IPS-20b (cell line): Measurements from ENCODE around the gene CFAP210.
"Not testable (repeated sequence)": the region's sequence is repeated elsewhere in the genome, so short reads cannot be mapped to it uniquely, and the experiment has no call there.

ENCODE experiments used
- H3K27ac ChIP-seq: one replicate; pipeline ENCODE4 v1.5.1; 2013; ENCODE audit warnings: low read length
- H3K27me3 ChIP-seq: 2 replicates; pipeline ENCODE4 v1.6.1; 2013; ENCODE audit warnings: mild to moderate bottlenecking, low read length, inconsistent platforms; ENCODE audit not compliant: insufficient read depth
- H3K36me3 ChIP-seq: 2 replicates; pipeline ENCODE4 v1.6.1; 2013; ENCODE audit warnings: low read depth, mild to moderate bottlenecking, inconsistent platforms, low read length, moderate library complexity; ENCODE audit not compliant: insufficient read depth
- H3K4me1 ChIP-seq: 2 replicates; pipeline ENCODE4 v1.6.1; 2013; ENCODE audit warnings: mild to moderate bottlenecking, control low read depth, inconsistent platforms, low read length, moderate library complexity; ENCODE audit not compliant: insufficient read depth
- H3K4me3 ChIP-seq: 2 replicates; pipeline ENCODE4 v1.5.1; 2013; ENCODE audit warnings: mild to moderate bottlenecking, low read length, inconsistent platforms
- H3K9ac ChIP-seq: 2 replicates; pipeline ENCODE4 v1.6.1; 2013; ENCODE audit warnings: low read depth, mild to moderate bottlenecking, inconsistent platforms, low read length, moderate library complexity
- H3K9me3 ChIP-seq: 2 replicates; pipeline ENCODE4 v1.6.1; 2013; ENCODE audit warnings: mild to moderate bottlenecking, low read depth, low read length, inconsistent platforms; ENCODE audit not compliant: insufficient read depth

The CFAP210 gene

DNA sequence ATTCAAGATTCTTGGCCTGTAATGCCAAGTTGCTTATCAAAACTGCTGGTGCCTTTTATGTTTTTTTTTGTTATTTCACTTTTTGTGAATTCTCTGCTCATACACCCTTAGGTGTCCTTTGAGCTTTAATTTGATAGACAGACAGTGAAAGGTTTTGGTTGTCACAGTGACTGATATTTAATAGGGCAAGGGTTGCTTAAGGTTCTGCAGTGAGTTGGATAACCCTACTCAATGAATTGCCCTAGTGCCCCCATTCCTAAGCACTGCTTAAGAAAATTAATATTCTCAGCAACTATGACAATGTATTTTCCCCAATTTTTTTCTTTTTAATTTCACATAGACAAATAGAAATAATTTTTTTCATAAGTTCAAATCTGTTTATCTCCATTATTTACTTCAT is 94.6 kb downstream of the CFAP210 start:
- no peaks in the 10 kb centered on the region for H3K4me1 ChIP-seq
- H3K27me3 ChIP-seq = no peaks in the 10 kb centered on the region
- peaks cover 9% of the 10 kb centered on the region for H3K36me3 ChIP-seq
- H3K4me3 ChIP-seq = no peak overlapping the region
- no peak overlapping the region for H3K27ac ChIP-seq
- H3K9ac ChIP-seq = no peak overlapping the region
- no peaks in the 10 kb centered on the region for H3K9me3 ChIP-seq

- Histone ChIP-seq H3K36me3 (peaks cover 3% of the 10 kb centered on the region), H3K4me1 (no peaks in the 10 kb centered on the region), H3K9ac (no peak overlapping the region), H3K27me3 (no peaks in the 10 kb centered on the region), H3K27ac (no peak overlapping the region), H3K9me3 (no peaks in the 10 kb centered on the region), H3K4me3 (no peak overlapping the region)
These were observed 95.2 kb downstream of the CFAP210 start for GRCh38 chr2:169598982-169599381.

GRCh38 chr2:169596546-169596945 is 97.7 kb downstream of the CFAP210 start:
- not testable (repeated sequence) for H3K36me3 ChIP-seq, H3K4me3 ChIP-seq, H3K27me3 ChIP-seq, H3K9me3 ChIP-seq, H3K9ac ChIP-seq, H3K27ac ChIP-seq, H3K4me1 ChIP-seq
